ENCODE data around the gene CARS2.
A peak's percentile ranks its signal among the peaks of the same experiment; 100 is the strongest.

Gene CARS2

DNA sequence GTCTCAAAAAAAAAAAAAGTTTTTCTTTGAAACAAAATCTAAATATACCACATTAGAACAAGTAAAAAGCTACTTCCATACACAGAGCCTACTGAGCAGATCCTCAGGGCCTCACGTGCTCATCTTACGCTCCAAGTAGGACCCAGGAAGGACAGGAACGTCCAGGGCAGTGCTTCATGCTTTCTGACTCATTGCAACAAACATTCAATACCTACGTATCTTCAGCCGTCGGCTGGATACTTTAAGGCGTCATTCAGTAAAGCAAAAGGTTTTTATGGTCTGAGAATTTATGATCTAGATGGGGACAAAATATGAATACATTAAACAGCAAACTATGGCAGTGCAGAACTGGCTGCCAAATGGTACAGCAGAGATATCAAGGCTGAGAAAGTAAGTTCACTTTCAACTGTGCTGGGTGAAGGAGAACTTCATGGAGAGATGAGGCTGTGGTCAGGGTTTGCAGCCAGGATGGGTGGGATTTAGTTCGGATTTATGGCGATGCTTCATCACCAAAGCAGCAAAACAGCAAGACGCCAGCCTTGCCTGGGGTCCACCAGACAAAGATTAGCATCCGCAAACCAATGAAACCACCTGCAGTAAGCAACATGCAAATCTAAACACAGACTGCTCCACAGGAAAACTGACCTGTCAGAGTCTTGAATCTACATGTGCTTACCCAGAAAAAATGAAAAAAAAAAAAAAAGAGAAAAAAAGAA, 20.5 kb downstream of the CARS2 start:
- TF ChIP-seq, protein P1, sequence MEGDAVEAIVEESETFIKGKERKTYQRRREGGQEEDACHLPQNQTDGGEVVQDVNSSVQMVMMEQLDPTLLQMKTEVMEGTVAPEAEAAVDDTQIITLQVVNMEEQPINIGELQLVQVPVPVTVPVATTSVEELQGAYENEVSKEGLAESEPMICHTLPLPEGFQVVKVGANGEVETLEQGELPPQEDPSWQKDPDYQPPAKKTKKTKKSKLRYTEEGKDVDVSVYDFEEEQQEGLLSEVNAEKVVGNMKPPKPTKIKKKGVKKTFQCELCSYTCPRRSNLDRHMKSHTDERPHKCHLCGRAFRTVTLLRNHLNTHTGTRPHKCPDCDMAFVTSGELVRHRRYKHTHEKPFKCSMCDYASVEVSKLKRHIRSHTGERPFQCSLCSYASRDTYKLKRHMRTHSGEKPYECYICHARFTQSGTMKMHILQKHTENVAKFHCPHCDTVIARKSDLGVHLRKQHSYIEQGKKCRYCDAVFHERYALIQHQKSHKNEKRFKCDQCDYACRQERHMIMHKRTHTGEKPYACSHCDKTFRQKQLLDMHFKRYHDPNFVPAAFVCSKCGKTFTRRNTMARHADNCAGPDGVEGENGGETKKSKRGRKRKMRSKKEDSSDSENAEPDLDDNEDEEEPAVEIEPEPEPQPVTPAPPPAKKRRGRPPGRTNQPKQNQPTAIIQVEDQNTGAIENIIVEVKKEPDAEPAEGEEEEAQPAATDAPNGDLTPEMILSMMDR (conservative IDR thresholded peaks at IDR 0.05; ENCODE audit: low read depth, low read length), result no peak
- no peak overlapping the region for H3K4me3 ChIP-seq (ENCODE audit: low read depth, low read length)
- DNase-seq (ENCODE audit: low read depth), result peak; percentile 76

DNA sequence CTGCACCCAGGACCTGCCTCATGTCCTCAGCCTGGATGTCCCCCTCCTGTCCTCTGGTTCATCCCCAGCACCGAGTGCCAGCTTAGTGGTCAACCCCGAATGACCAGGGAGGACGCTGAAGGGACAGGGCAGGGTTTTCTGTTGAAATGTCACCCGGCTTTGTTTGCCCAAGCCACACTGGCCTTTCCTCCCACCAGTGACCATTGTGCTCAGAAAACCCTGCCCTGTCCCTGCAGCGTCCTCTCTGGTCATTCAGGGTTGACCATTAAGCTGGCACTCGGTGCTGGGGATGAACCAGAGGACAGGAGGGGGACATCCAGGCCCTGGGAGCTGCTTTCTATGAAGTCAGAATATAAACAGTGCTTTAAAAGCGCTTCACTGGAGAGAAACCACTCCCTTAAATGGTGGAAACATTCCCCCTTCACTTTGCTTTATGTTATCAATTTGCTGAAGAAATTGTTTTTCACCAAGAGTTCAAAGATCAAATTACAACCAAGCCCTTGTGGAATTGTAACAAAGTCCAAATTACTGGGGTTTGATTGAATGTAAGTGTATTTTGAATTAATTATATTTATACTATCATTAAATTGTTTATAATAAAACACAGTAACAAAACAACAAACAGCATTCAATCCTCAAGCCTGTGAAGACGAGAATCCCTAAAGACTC, 21.4 kb downstream of the CARS2 start:
- TF ChIP-seq, protein P1 (conservative IDR thresholded peaks at IDR 0.05; ENCODE audit: low read depth, low read length), result no peak
- no peak for DNase-seq (ENCODE audit: low read depth)

DNA sequence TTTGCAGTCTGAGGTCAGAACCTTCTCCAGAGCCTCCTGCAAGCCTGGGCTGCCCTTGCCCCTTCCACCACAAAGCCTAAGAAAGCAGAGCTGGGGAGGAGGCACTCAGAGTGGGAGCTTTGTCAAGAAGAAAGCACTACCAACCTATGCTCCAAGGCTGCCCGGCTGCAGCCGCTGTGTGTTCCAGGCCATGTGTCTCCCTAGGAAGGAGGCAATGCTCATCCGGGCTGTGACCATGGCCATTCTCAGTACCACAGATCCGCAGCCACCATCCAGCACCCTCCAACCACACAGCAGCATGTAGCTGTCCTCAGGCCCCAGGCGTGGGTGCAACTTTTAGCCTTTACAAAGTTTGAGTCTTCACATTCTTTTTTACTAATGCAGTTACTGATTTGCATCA, 22.0 kb downstream of the CARS2 start:
- H3K4me3 ChIP-seq (ENCODE audit: low read depth, low read length), result no peak overlapping the region
- DNase-seq (ENCODE audit: low read depth), result no peak

More for the DNA sequence above, 21.4 kb downstream of the CARS2 start:
- no peak overlapping the region for H3K4me3 ChIP-seq (ENCODE audit: low read depth, low read length)

DNA sequence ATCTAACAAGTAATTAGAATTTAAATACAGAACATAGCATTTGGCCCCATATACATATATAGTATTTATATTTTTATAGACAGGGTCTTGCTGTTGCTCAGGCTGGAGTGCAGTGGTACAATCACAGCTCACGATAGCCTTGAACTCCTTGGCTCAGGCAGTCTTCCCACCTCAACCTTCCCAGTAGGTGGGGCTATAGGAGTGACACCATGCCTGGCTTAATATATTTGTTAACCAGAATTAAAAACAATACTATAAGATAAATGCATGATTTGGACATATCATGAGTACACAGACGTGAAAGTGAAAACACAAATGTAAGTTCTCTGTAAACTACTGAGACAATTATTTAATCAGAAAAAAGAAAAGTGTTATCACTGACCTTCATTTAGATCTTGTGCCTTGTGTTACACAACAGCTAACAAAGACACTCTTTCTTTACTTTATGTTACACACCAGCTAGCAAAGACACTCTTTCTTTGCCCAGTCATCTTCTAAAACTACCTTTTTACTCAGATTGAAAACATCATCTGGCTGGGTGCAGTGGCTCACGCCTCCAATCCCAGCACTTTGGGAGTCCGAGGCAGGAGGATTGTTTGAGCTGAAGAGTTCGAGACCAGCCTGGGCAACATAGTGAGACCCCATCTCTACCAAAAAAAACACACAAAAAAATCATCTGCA, 22.6 kb downstream of the CARS2 start:
- DNase-seq (ENCODE audit: low read depth), result peak; percentile 65
- TF ChIP-seq, protein P1 (conservative IDR thresholded peaks at IDR 0.05; ENCODE audit: low read depth, low read length), result peak; percentile 73
- H3K4me3 ChIP-seq (ENCODE audit: low read depth, low read length), result no peak overlapping the region

More for the DNA sequence above, 22.0 kb downstream of the CARS2 start:
- TF ChIP-seq, protein P1 (conservative IDR thresholded peaks at IDR 0.05; ENCODE audit: low read depth, low read length), result no peak

DNA sequence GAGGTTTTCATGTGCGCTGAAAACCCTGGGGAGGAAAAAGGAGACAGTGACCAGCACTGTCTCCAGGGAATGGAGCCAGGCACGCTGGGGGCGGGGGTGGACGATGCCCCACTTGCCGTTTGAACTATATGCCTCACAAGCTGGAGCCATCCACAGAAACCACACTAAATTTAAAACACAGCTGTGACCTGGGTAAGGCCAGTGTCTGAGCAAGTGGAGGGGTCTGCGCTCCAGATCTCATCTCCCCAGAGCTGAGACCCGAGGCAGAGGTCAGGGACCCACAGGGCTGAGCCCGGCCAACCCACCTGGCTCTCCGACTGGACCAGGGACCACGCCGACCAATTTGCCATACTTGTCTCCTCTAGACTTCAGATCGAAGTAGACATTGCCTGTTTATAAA, 23.2 kb downstream of the CARS2 start:
- no peak overlapping the region for H3K4me3 ChIP-seq (ENCODE audit: low read depth, low read length)
- TF ChIP-seq, protein P1 (conservative IDR thresholded peaks at IDR 0.05; ENCODE audit: low read depth, low read length), result no peak
- DNase-seq (ENCODE audit: low read depth), result no peak

DNA sequence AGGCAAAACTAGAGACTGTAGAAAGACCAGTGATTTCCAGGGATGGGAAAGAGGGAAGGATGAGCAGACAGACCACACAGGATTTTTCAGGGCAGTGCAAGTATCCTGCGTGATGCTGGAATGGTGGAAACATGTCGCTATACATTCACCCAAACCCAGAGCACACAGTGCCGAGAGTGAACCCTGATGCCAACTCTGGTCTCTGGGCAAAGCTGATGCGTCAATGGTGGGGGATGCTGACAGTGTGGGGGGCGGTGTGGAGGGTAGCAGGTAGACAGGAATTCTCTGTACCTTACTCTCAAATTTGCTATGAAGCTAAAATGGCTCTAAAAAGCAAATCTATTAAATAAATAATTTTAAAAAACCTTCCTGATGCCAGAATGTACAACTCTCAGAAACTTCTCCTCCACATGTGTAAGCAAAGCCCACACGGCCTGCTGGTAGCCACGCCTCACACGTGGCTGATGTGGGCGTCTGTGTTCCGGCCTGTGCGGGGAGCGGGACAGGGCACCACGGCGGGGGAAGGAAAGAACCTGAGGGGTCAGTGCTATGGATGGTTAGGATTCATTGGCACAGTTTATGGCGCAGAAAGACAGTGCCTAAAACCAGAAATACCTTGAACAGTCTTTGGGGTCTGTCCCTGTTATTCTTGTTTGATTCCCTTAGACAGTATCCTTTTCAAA, 23.9 kb downstream of the CARS2 start:
- no peak overlapping the region for H3K4me3 ChIP-seq (ENCODE audit: low read depth, low read length)
- TF ChIP-seq, protein P1 (conservative IDR thresholded peaks at IDR 0.05; ENCODE audit: low read depth, low read length), result no peak
- no peak for DNase-seq (ENCODE audit: low read depth)

All from choroid plexus epithelial cell (primary cell).